SK-N-SH treated with all-trans-retinoic acid at 6 μM for 48 hours (cell line): Measurements from ENCODE around the gene SNX18.

Source experiments
- ARNTL ChIP-seq: fragments of 450-650 bp; formaldehyde crosslinking; IDR thresholded peaks from 2 replicates; pipeline ENCODE4 v1.5.0; 2020; ENCODE audit warnings: low read depth, mild to moderate bottlenecking, moderate library complexity, borderline replicate concordance
- CSDC2 ChIP-seq: fragments of 250-450 bp; sonication (Bioruptor Pico); IDR thresholded peaks from 2 replicates; pipeline ENCODE4 v1.5.0; 2020; ENCODE audit warnings: mild to moderate bottlenecking, moderate library complexity
- PPARA ChIP-seq: fragments of 250-450 bp; sonication (Bioruptor Pico); IDR thresholded peaks from 2 replicates; pipeline ENCODE4 v1.5.0; 2020; ENCODE audit warnings: mild to moderate bottlenecking, borderline replicate concordance
- RARB ChIP-seq: fragments of 250-450 bp; sonication (Bioruptor Pico); IDR thresholded peaks from 2 replicates; pipeline ENCODE4 v1.8.0; 2021; ENCODE audit warnings: mild to moderate bottlenecking, moderate library complexity
- SNAI2 ChIP-seq: fragments of 250-450 bp; sonication (Bioruptor Pico); IDR thresholded peaks from 2 replicates; pipeline ENCODE4 v1.5.0; 2020; ENCODE audit warnings: mild to moderate bottlenecking, moderate library complexity
- TOX ChIP-seq: fragments of 250-450 bp; sonication (Bioruptor Pico); IDR thresholded peaks from 2 replicates; pipeline ENCODE4 v1.8.0; 2021; ENCODE audit warnings: mild to moderate bottlenecking, moderate library complexity, borderline replicate concordance
- ZFP3 ChIP-seq: fragments of 250-450 bp; sonication (Bioruptor Pico); IDR thresholded peaks from 2 replicates; pipeline ENCODE4 v1.5.0; 2020; ENCODE audit warnings: mild to moderate bottlenecking, moderate library complexity
- ZFP30 ChIP-seq: fragments of 450-650 bp; formaldehyde crosslinking; IDR thresholded peaks from 2 replicates; pipeline ENCODE4 v1.5.0; 2022; ENCODE audit warnings: mild to moderate bottlenecking, moderate library complexity
- ZNF8 ChIP-seq: fragments of 450-650 bp; formaldehyde crosslinking; IDR thresholded peaks from 2 replicates; pipeline ENCODE4 v1.5.0; 2020; ENCODE audit warnings: mild to moderate bottlenecking, moderate library complexity
- TF ChIP-seq, protein P1 (sequence below): fragments of 250-450 bp; sonication (Bioruptor Pico); IDR thresholded peaks from 2 replicates; pipeline ENCODE4 v1.5.1; 2020; ENCODE audit warnings: low read depth, mild to moderate bottlenecking, moderate library complexity
- TF ChIP-seq, protein P2 (sequence below): fragments of 250-450 bp; sonication (Bioruptor Pico); IDR thresholded peaks from 2 replicates; pipeline ENCODE4 v1.5.0; 2020; ENCODE audit warnings: mild to moderate bottlenecking, moderate library complexity
- TF ChIP-seq, protein P3 (sequence below): fragments of 250-450 bp; sonication (Bioruptor Pico); IDR thresholded peaks from 2 replicates; pipeline ENCODE4 v1.8.0; 2021; ENCODE audit warnings: low read depth, mild to moderate bottlenecking, moderate library complexity, borderline replicate concordance
- TF ChIP-seq, protein P4 (sequence below): fragments of 250-450 bp; sonication (Bioruptor Pico); IDR thresholded peaks from 2 replicates; pipeline ENCODE4 v1.8.0; 2020; ENCODE audit warnings: mild to moderate bottlenecking, moderate library complexity, borderline replicate concordance

DNA sequence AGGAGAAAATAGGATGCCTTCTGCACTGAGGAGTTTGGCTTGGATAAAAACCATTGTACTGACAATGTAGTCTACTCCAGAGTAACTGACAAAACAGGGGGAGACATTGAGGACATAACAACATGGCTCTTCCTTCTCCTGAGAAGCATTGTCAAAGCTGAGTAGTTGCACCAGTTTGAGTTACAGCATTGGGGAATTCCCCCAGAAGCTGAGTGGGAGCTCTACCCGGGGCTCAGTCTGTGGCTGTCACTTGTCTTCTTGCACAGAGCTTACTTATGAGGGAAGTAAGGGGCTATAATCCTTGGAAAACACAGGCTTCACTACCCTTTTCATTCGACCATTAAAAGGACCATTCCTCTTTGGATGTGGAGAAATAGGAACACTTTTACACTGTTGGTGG, 40.9 kb upstream of the SNX18 start:
- TF ChIP-seq ZFP3 (CRISPR knock-in tag) (no peak), SNAI2 (CRISPR knock-in tag) (no peak), CSDC2 (CRISPR knock-in tag) (no peak), PPARA (CRISPR knock-in tag) (no peak), ZNF8 (CRISPR knock-in tag) (no peak), TOX (CRISPR knock-in tag) (no peak), RARB (CRISPR knock-in tag) (no peak), ZFP30 (no peak), ARNTL (CRISPR knock-in tag) (no peak)
- TF ChIP-seq, protein P1, sequence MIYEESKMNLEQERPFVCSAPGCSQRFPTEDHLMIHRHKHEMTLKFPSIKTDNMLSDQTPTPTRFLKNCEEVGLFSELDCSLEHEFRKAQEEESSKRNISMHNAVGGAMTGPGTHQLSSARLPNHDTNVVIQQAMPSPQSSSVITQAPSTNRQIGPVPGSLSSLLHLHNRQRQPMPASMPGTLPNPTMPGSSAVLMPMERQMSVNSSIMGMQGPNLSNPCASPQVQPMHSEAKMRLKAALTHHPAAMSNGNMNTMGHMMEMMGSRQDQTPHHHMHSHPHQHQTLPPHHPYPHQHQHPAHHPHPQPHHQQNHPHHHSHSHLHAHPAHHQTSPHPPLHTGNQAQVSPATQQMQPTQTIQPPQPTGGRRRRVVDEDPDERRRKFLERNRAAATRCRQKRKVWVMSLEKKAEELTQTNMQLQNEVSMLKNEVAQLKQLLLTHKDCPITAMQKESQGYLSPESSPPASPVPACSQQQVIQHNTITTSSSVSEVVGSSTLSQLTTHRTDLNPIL (CRISPR knock-in tag), result no peak
- TF ChIP-seq, protein P2, sequence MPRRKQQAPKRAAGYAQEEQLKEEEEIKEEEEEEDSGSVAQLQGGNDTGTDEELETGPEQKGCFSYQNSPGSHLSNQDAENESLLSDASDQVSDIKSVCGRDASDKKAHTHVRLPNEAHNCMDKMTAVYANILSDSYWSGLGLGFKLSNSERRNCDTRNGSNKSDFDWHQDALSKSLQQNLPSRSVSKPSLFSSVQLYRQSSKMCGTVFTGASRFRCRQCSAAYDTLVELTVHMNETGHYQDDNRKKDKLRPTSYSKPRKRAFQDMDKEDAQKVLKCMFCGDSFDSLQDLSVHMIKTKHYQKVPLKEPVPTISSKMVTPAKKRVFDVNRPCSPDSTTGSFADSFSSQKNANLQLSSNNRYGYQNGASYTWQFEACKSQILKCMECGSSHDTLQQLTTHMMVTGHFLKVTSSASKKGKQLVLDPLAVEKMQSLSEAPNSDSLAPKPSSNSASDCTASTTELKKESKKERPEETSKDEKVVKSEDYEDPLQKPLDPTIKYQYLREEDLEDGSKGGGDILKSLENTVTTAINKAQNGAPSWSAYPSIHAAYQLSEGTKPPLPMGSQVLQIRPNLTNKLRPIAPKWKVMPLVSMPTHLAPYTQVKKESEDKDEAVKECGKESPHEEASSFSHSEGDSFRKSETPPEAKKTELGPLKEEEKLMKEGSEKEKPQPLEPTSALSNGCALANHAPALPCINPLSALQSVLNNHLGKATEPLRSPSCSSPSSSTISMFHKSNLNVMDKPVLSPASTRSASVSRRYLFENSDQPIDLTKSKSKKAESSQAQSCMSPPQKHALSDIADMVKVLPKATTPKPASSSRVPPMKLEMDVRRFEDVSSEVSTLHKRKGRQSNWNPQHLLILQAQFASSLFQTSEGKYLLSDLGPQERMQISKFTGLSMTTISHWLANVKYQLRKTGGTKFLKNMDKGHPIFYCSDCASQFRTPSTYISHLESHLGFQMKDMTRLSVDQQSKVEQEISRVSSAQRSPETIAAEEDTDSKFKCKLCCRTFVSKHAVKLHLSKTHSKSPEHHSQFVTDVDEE (CRISPR knock-in tag), result no peak
- TF ChIP-seq, protein P3, sequence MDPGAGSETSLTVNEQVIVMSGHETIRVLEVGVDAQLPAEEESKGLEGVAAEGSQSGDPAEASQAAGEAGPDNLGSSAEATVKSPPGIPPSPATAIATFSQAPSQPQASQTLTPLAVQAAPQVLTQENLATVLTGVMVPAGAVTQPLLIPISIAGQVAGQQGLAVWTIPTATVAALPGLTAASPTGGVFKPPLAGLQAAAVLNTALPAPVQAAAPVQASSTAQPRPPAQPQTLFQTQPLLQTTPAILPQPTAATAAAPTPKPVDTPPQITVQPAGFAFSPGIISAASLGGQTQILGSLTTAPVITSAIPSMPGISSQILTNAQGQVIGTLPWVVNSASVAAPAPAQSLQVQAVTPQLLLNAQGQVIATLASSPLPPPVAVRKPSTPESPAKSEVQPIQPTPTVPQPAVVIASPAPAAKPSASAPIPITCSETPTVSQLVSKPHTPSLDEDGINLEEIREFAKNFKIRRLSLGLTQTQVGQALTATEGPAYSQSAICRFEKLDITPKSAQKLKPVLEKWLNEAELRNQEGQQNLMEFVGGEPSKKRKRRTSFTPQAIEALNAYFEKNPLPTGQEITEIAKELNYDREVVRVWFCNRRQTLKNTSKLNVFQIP, result no peak
- TF ChIP-seq, protein P4, sequence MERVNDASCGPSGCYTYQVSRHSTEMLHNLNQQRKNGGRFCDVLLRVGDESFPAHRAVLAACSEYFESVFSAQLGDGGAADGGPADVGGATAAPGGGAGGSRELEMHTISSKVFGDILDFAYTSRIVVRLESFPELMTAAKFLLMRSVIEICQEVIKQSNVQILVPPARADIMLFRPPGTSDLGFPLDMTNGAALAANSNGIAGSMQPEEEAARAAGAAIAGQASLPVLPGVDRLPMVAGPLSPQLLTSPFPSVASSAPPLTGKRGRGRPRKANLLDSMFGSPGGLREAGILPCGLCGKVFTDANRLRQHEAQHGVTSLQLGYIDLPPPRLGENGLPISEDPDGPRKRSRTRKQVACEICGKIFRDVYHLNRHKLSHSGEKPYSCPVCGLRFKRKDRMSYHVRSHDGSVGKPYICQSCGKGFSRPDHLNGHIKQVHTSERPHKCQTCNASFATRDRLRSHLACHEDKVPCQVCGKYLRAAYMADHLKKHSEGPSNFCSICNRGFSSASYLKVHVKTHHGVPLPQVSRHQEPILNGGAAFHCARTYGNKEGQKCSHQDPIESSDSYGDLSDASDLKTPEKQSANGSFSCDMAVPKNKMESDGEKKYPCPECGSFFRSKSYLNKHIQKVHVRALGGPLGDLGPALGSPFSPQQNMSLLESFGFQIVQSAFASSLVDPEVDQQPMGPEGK (CRISPR knock-in tag), result no peak
